HEK293 (cell line): ENCODE measurements around the gene TTC16.

Experiments used
- CTCF ChIA-PET: fragments of 350-600 bp; formaldehyde crosslinking; extraction: SDS; loops from one replicate; lab custom pipeline; 2021; ENCODE audit warnings: antibody characterized with exemption; lab: Yijun Ruan, JAX
- POLR2A ChIA-PET: fragments of 300-600 bp; formaldehyde crosslinking; extraction: SDS; loops from one replicate; lab custom pipeline; 2020; ENCODE audit warnings: antibody characterized with exemption, inconsistent platforms; lab: Yijun Ruan, JAX
- H3K27ac ChIP-seq: fragments of 200-500 bp; sonication (Bioruptor generic); 2 replicates; pipeline ENCODE4 v1.5.1; 2014; ENCODE audit warnings: low read depth, low read length, control low read depth, inconsistent platforms; ENCODE audit errors: extremely low read depth
- H3K36me3 ChIP-seq, 2 experiments: fragments of 200-500 bp in 1 of 2; sonication (Bioruptor generic) in 1 of 2; 1 replicate in 1 of 2; 2 replicates in 1 of 2; pipeline ENCODE4 v1.5.1; 2014 to 2017; ENCODE audit warnings: inconsistent platforms in 2 of 2, low read length in 2 of 2; ENCODE audit not compliant: control insufficient read depth in 2 of 2, insufficient read depth in 1 of 2
- H3K4me1 ChIP-seq: fragments of 200-500 bp; sonication (Bioruptor generic); 2 replicates; pipeline ENCODE4 v1.5.1; 2014; ENCODE audit warnings: mild to moderate bottlenecking, low read length, inconsistent platforms; ENCODE audit not compliant: control insufficient read depth, insufficient read depth
- H3K4me3 ChIP-seq: 2 replicates; pipeline ENCODE4 v1.5.1; 2011; ENCODE audit warnings: low read depth, mild to moderate bottlenecking, control low read depth, low read length, moderate library complexity
- H3K9me3 ChIP-seq: fragments of 200-500 bp; sonication (Bioruptor generic); 2 replicates; pipeline ENCODE4 v1.5.1; 2014; ENCODE audit warnings: low read depth, low read length, inconsistent platforms; ENCODE audit not compliant: control insufficient read depth, insufficient read depth
- CTCF ChIP-seq: fragments of 450-650 bp; formaldehyde crosslinking; IDR thresholded peaks from 2 replicates; pipeline ENCODE4 v1.5.1; 2016; ENCODE audit warnings: missing biosample characterization, missing genetic modification characterization
- HIC1 ChIP-seq: fragments of 450-650 bp; formaldehyde crosslinking; IDR thresholded peaks from 2 replicates; pipeline ENCODE4 v1.5.1; 2016; ENCODE audit warnings: missing biosample characterization, missing genetic modification characterization
- KLF1 ChIP-seq: fragments of 450-650 bp; formaldehyde crosslinking; IDR thresholded peaks from 2 replicates; pipeline ENCODE4 v1.5.1; 2016; ENCODE audit warnings: missing biosample characterization, missing genetic modification characterization
- KLF16 ChIP-seq: fragments of 450-650 bp; formaldehyde crosslinking; IDR thresholded peaks from 2 replicates; pipeline ENCODE4 v1.5.1; 2017; ENCODE audit warnings: missing biosample characterization, missing genetic modification characterization
- OSR2 ChIP-seq: fragments of 450-650 bp; formaldehyde crosslinking; IDR thresholded peaks from 2 replicates; pipeline ENCODE4 v1.5.1; 2016; ENCODE audit warnings: missing biosample characterization, missing genetic modification characterization
- PRDM10 ChIP-seq: fragments of 450-650 bp; formaldehyde crosslinking; IDR thresholded peaks from 2 replicates; pipeline ENCODE4 v1.5.1; 2016; ENCODE audit warnings: missing biosample characterization, missing genetic modification characterization
- RBAK ChIP-seq: fragments of 450-650 bp; formaldehyde crosslinking; IDR thresholded peaks from 2 replicates; pipeline ENCODE4 v1.5.1; 2016; ENCODE audit warnings: missing biosample characterization, missing genetic modification characterization
- REPIN1 ChIP-seq: fragments of 450-650 bp; formaldehyde crosslinking; IDR thresholded peaks from 2 replicates; pipeline ENCODE4 v1.5.1; 2017; ENCODE audit warnings: missing biosample characterization, missing genetic modification characterization, low read depth
- SP2 ChIP-seq: fragments of 450-650 bp; formaldehyde crosslinking; IDR thresholded peaks from 2 replicates; pipeline ENCODE4 v1.5.1; 2016; ENCODE audit warnings: missing biosample characterization, missing genetic modification characterization
- ZFP37 ChIP-seq: fragments of 450-650 bp; formaldehyde crosslinking; IDR thresholded peaks from 2 replicates; pipeline ENCODE4 v1.5.1; 2016; ENCODE audit warnings: missing biosample characterization, missing genetic modification characterization
- ZNF114 ChIP-seq: fragments of 450-650 bp; formaldehyde crosslinking; IDR thresholded peaks from 2 replicates; pipeline ENCODE4 v1.5.0; 2017; ENCODE audit warnings: missing biosample characterization, missing genetic modification characterization
- ZNF16 ChIP-seq: fragments of 450-650 bp; formaldehyde crosslinking; IDR thresholded peaks from 2 replicates; pipeline ENCODE4 v1.5.1; 2016; ENCODE audit warnings: low read depth, missing biosample characterization, missing genetic modification characterization
- ZNF169 ChIP-seq: fragments of 450-650 bp; formaldehyde crosslinking; IDR thresholded peaks from 2 replicates; pipeline ENCODE4 v1.5.1; 2016; ENCODE audit warnings: missing biosample characterization, missing genetic modification characterization
- ZNF292 ChIP-seq: fragments of 450-650 bp; formaldehyde crosslinking; IDR thresholded peaks from 2 replicates; pipeline ENCODE4 v1.5.1; 2016; ENCODE audit warnings: low read depth, missing biosample characterization, missing genetic modification characterization, borderline replicate concordance
- ZNF549 ChIP-seq: fragments of 450-650 bp; IDR thresholded peaks from 2 replicates; pipeline ENCODE4 v1.5.1; 2018; ENCODE audit warnings: missing biosample characterization, missing genetic modification characterization, mild to moderate bottlenecking, inconsistent platforms, moderate library complexity
- ZNF596 ChIP-seq: fragments of 450-650 bp; IDR thresholded peaks from 2 replicates; pipeline ENCODE4 v1.5.0; 2018; ENCODE audit warnings: missing biosample characterization, mild to moderate bottlenecking, missing genetic modification characterization, moderate library complexity
- ZNF660 ChIP-seq: fragments of 450-650 bp; IDR thresholded peaks from 2 replicates; pipeline ENCODE4 v1.5.1; 2018; ENCODE audit warnings: missing biosample characterization, mild to moderate bottlenecking, missing genetic modification characterization
- ZNF704 ChIP-seq: fragments of 450-650 bp; formaldehyde crosslinking; IDR thresholded peaks from 2 replicates; pipeline ENCODE4 v1.5.1; 2016; ENCODE audit warnings: missing biosample characterization, missing genetic modification characterization
- ZNF837 ChIP-seq: fragments of 450-650 bp; formaldehyde crosslinking; IDR thresholded peaks from 2 replicates; pipeline ENCODE4 v1.5.1; 2016; ENCODE audit warnings: missing biosample characterization, missing genetic modification characterization
- ZSCAN16 ChIP-seq: fragments of 450-650 bp; formaldehyde crosslinking; IDR thresholded peaks from 2 replicates; pipeline ENCODE4 v1.5.1; 2016; ENCODE audit warnings: missing biosample characterization, missing genetic modification characterization

TTC16 gene

GRCh38 chr9:127777368-127777980 is 61.6 kb downstream of the TTC16 start:
- H3K4me1 ChIP-seq, result no peaks in the 10 kb centered on the region
- H3K36me3 ChIP-seq, result no peaks in the 10 kb centered on the region
- TF ChIP-seq RBAK (no peak), ZNF16 (tag by site-specific recombination) (no peak), CTCF (tag by site-specific recombination) (no peak), OSR2 (tag by site-specific recombination) (no peak), ZNF596 (tag by site-specific recombination) (no peak), ZNF292 (tag by site-specific recombination) (no peak), ZNF549 (tag by site-specific recombination) (no peak), ZNF114 (tag by site-specific recombination) (no peak), ZNF704 (no peak), SP2 (tag by site-specific recombination) (no peak), ZNF660 (tag by site-specific recombination) (no peak), HIC1 (no peak), KLF16 (tag by site-specific recombination) (no peak), ZSCAN16 (no peak), ZFP37 (no peak), REPIN1 (tag by site-specific recombination) (no peak), ZNF837 (tag by site-specific recombination) (no peak)
- no peak overlapping the region for H3K27ac ChIP-seq
- POLR2A ChIA-PET, result no interaction called here
- H3K4me3 ChIP-seq, result no peak overlapping the region
- CTCF ChIA-PET, result interaction anchor here (0.7 kb wide), 1 partner anchor 84 kb away, joined by 4 read pairs; no protein-coding TSS in a partner anchor
- no peaks in the 10 kb centered on the region for H3K9me3 ChIP-seq

- H3K4me3 ChIP-seq, result no peak within 1 kb of the TSS
- CTCF ChIA-PET, result interaction anchor here (0.6 to 0.9 kb wide), 5 partner anchors 12 to 142 kb away, joined by 3 to 4 read pairs (median 3); no protein-coding TSS in a partner anchor
- no peaks in the 10 kb centered on the region for H3K4me1 ChIP-seq
- no peak within 1 kb of the TSS for H3K27ac ChIP-seq
- no peaks in the 10 kb centered on the region for H3K9me3 ChIP-seq
- no peaks in the 10 kb centered on the region for H3K36me3 ChIP-seq
- POLR2A ChIA-PET, result interaction anchor here (0.6 to 2.4 kb wide), 2 partner anchors 7 to 273 kb away, joined by 3 to 9 read pairs; no protein-coding TSS in a partner anchor
- TF ChIP-seq KLF1 (tag by site-specific recombination), result peak; percentile 69
- TF ChIP-seq PRDM10 (tag by site-specific recombination), result peak; percentile 68
- TF ChIP-seq ZNF169 (tag by site-specific recombination), result no peak
These were observed 62.6 kb downstream of the TTC16 start, which contains the start of gene SH2D3C for GRCh38 chr9:127778280-127779135. Gene SH2D3C (minus strand): TSS chr9:127778666. CDS start chr9:127778627, 39 bp downstream.
